Psoas muscle (tissue), 8 donors: ENCODE data around the gene MAOB. TPM values are rescaled to one million over a fixed set of nuclear protein-coding genes. Genes with fewer than 3 reads are reported as not detected.

ENCODE experiments used
- ATAC-seq, 4 donors: fragments of 200-7000 bp; cut with Tn5 transposase; one replicate each; pipeline ENCODE4 v1.9.1; 2020; ENCODE audit warnings: moderate library complexity in 3 of 4, mild to moderate bottlenecking in 2 of 4
- DNase-seq, 2 donors: peaks; one replicate each; pipeline ENCODE4 v3.0.0-alpha.2; 2020
- H3K27ac ChIP-seq: fragments of 200-600 bp; one replicate; pipeline ENCODE4 v1.8.0; 2022
- H3K27me3 ChIP-seq, 3 donors: fragments of 200-600 bp in 1 of 3; one replicate each; pipeline versions ENCODE4 v1.6.1 to v1.8.0; 2013 to 2022; ENCODE audit warnings: low read length in 2 of 3, mild to moderate bottlenecking in 2 of 3, moderate library complexity in 1 of 3; ENCODE audit not compliant: insufficient read depth in 3 of 3
- H3K36me3 ChIP-seq, 2 donors: fragments of 200-600 bp in 1 of 2; one replicate each; pipeline versions ENCODE4 v1.6.1 to v1.8.0; 2013 to 2022; ENCODE audit warnings: low read depth in 1 of 2, mild to moderate bottlenecking in 1 of 2, moderate library complexity in 1 of 2; ENCODE audit not compliant: insufficient read depth in 1 of 2
- H3K4me1 ChIP-seq: fragments of 200-600 bp; one replicate; pipeline ENCODE4 v1.8.0; 2022
- H3K4me3 ChIP-seq: fragments of 200-600 bp; one replicate; pipeline ENCODE4 v1.8.0; 2022; ENCODE audit warnings: mild to moderate bottlenecking
- H3K9me3 ChIP-seq: fragments of 200-600 bp; one replicate; pipeline ENCODE4 v1.8.0; 2022
- CTCF ChIP-seq: fragments of 200-600 bp; IDR thresholded peaks from one replicate; pipeline ENCODE4 v1.8.0; 2022; ENCODE audit warnings: antibody characterized with exemption
- WGBS, 3 donors: extraction: QIAGEN DNeasy Blood & Tissue Kit; methylation state at CpG; one replicate each; pipeline versions ENCODE4 v1.1.6 to v1.1.7; 2013; 5-methylcytosine and 5-hydroxymethylcytosine counted together
- intact Hi-C, 2 donors: fragments of 100-400 bp; cut with DNase I; formaldehyde crosslinking; loops; one replicate each; pipeline versions ENCODE4 v1.11.0 to v1.14.2; 2022
- polyA plus RNA-seq, 3 donors: library from polyadenylated mRNA; stranded (reverse); fragments of 200-250 nt; gene quantifications; one replicate each; pipeline ENCODE4 v1.2.3, GENCODE V29; 2013
- total RNA-seq, 4 donors: library from RNA; stranded (reverse); fragmentation: NEBNext Ultra II Directional in 2 of 4; extraction: Animal tissue kit (Norgen Biotek cat#: 25700) in 2 of 4; gene quantifications; one replicate each; pipeline versions ENCODE4 v1.2.1 to v1.2.4, GENCODE V29; 2021 to 2023
- donor health status: healthy with polysubstance abuse.
- donor health status: DM: no; HTN: no; CAD: no; lungs with moderate emphysema.
- donor health status: Bipolar disorder and iron deficiency.
- donor health status: healthy.
- donor health status: DM: yes; HTN: yes; CAD: no.
- donor health status: DM: no; HTN: no; CAD: no.
- donor health status: DM: no; HTN: no; CAD: no.
- donor health status: DM: yes; HTN: yes; CAD: no.

Gene MAOB
- total and polyA plus RNA-seq, 7 donors: 13.0 to 80.6 (median 42.6) TPM

- peak; percentile 69 for TF ChIP-seq CTCF
- ATAC-seq (peak in 2 of 4 donors; percentile 59 to 74), DNase-seq (no peak)
- no peaks in the 10 kb centered on the region for H3K9me3 ChIP-seq
- no peak overlapping the region for H3K27ac ChIP-seq
- H3K27me3 ChIP-seq: peaks cover 0 to 12% (median 0%) of the 10 kb centered on the region in 3 donors
- H3K4me1 ChIP-seq: no peaks in the 10 kb centered on the region
- no peak overlapping the region for H3K4me3 ChIP-seq
- intact Hi-C loops: loop anchor here (2.0 to 5.0 kb wide), 2 partner anchors 101 to 102 kb away; no protein-coding TSS in a partner anchor
- WGBS, 3 donors: 18 to 44% (median 28%) methylated on average over 3 of the region's 3 CpGs
- H3K36me3 ChIP-seq: no peaks in the 10 kb centered on the region
These were observed 45.6 kb downstream of the MAOB start for GRCh38 chrX:43836435-43837184.

- TF ChIP-seq CTCF: no peak
- 76 to 88% (median 88%) methylated on average over 1 of the region's 1 CpG for WGBS, 3 donors
- intact Hi-C loops: loop anchor here in 1 of 2 donors (5.0 kb wide), 1 partner anchor 102 kb away; no protein-coding TSS in a partner anchor
- no peak overlapping the region for H3K4me3 ChIP-seq
- H3K9me3 ChIP-seq: no peaks in the 10 kb centered on the region
- no peaks in the 10 kb centered on the region for H3K4me1 ChIP-seq
- no peak for ATAC-seq
- DNase-seq: no peak
- H3K27ac ChIP-seq: no peak overlapping the region
- peaks cover 0 to 12% (median 0%) of the 10 kb centered on the region in 3 donors for H3K27me3 ChIP-seq
- no peaks in the 10 kb centered on the region for H3K36me3 ChIP-seq
These were observed 46.7 kb downstream of the MAOB start for GRCh38 chrX:43835559-43835958.

GRCh38 chrX:43827791-43828190 is 54.5 kb downstream of the MAOB start:
- peaks cover 0 to 15% (median 0%) of the 10 kb centered on the region in 3 donors for H3K27me3 ChIP-seq
- H3K9me3 ChIP-seq: no peaks in the 10 kb centered on the region
- no peak overlapping the region for H3K27ac ChIP-seq
- DNase-seq (no peak), ATAC-seq (peak in 1 of 4 donors; percentile 54)
- intact Hi-C loops: no loop called here
- H3K4me1 ChIP-seq: no peaks in the 10 kb centered on the region
- H3K36me3 ChIP-seq: no peaks in the 10 kb centered on the region
- TF ChIP-seq CTCF: no peak
- H3K4me3 ChIP-seq: no peak overlapping the region

GRCh38 chrX:43822014-43822413 is 60.2 kb downstream of the MAOB start:
- no peak overlapping the region for H3K4me3 ChIP-seq
- no peaks in the 10 kb centered on the region for H3K36me3 ChIP-seq
- intact Hi-C loops: no loop called here
- TF ChIP-seq CTCF: no peak
- no peak overlapping the region for H3K27ac ChIP-seq
- no peaks in the 10 kb centered on the region for H3K9me3 ChIP-seq
- H3K4me1 ChIP-seq: no peaks in the 10 kb centered on the region
- ATAC-seq (no peak), DNase-seq (no peak)
- WGBS, 3 donors: 29 to 60% (median 44%) methylated on average over 1 of the region's 1 CpG
- peaks cover 0 to 8% (median 0%) of the 10 kb centered on the region in 3 donors for H3K27me3 ChIP-seq

- TF ChIP-seq CTCF: no peak
- 72 to 80% (median 72%) methylated on average over 3 of the region's 3 CpGs for WGBS, 3 donors
- no peak overlapping the region for H3K4me3 ChIP-seq
- no peak overlapping the region for H3K27ac ChIP-seq
- H3K9me3 ChIP-seq: no peaks in the 10 kb centered on the region
- DNase-seq (no peak), ATAC-seq (no peak)
- H3K27me3 ChIP-seq: peaks cover 0 to 5% (median 0%) of the 10 kb centered on the region in 3 donors
- H3K36me3 ChIP-seq: no peaks in the 10 kb centered on the region
- peaks cover 6% of the 10 kb centered on the region for H3K4me1 ChIP-seq
- intact Hi-C loops: no loop called here
These were observed 64.8 kb downstream of the MAOB start for GRCh38 chrX:43817444-43817843.
